OCI-LY1 (cell line): Measurements from ENCODE around the gene NCAPG2.

Source experiments
- H2AFZ ChIP-seq: fragments of 200-600 bp; sonication (generic), shearing (Covaris generic); 2 replicates; pipeline ENCODE4 v1.6.0; 2014; ENCODE audit warnings: antibody characterized with exemption, mild to moderate bottlenecking, low read length
- H3F3A ChIP-seq: fragments of 200-600 bp; sonication (generic), shearing (Covaris generic); 2 replicates; pipeline ENCODE4 v1.6.0; 2014; ENCODE audit warnings: mild to moderate bottlenecking, antibody characterized with exemption, low read length, moderate library complexity; ENCODE audit not compliant: insufficient read depth
- H3K27ac ChIP-seq: fragments of 200-600 bp; sonication (generic); 2 replicates; pipeline ENCODE4 v1.5.1; 2014; ENCODE audit warnings: low read length, mixed run types, mild to moderate bottlenecking, low read depth; ENCODE audit not compliant: poor library complexity, severe bottlenecking
- H3K27me3 ChIP-seq: fragments of 200-600 bp; sonication (generic); 2 replicates; pipeline ENCODE4 v1.6.0; 2014; ENCODE audit warnings: antibody characterized with exemption, mild to moderate bottlenecking, low read length, moderate library complexity; ENCODE audit not compliant: insufficient read depth
- H3K36me3 ChIP-seq: fragments of 200-600 bp; sonication (generic); 2 replicates; pipeline ENCODE4 v1.6.1; 2014; ENCODE audit warnings: mild to moderate bottlenecking, antibody characterized with exemption, low read length, moderate library complexity, mixed read lengths; ENCODE audit not compliant: insufficient read depth
- H3K4me1 ChIP-seq: fragments of 200-600 bp; sonication (generic); 2 replicates; pipeline ENCODE4 v1.5.1; 2014; ENCODE audit warnings: mild to moderate bottlenecking, low read length, moderate library complexity; ENCODE audit not compliant: insufficient read depth, severe bottlenecking
- H3K4me2 ChIP-seq: fragments of 200-600 bp; sonication (generic), shearing (Covaris generic); 2 replicates; pipeline ENCODE4 v1.6.1; 2014; ENCODE audit warnings: low read length
- H3K4me3 ChIP-seq: fragments of 200-600 bp; sonication (generic); 2 replicates; pipeline ENCODE4 v1.5.1; 2014; ENCODE audit warnings: low read length, low read depth, mild to moderate bottlenecking, mixed read lengths; ENCODE audit not compliant: poor library complexity, severe bottlenecking
- H3K79me2 ChIP-seq: fragments of 200-600 bp; shearing (Covaris generic); 2 replicates; pipeline ENCODE4 v1.6.1; 2016; ENCODE audit warnings: mixed run types, low read length, mixed read lengths; ENCODE audit not compliant: insufficient read depth
- H3K9ac ChIP-seq: fragments of 200-600 bp; sonication (generic), shearing (Covaris generic); 2 replicates; pipeline ENCODE4 v1.6.1; 2014; ENCODE audit warnings: mild to moderate bottlenecking, low read length, mixed read lengths
- H3K9me2 ChIP-seq: fragments of 200-600 bp; sonication (generic), shearing (Covaris generic); 2 replicates; pipeline ENCODE4 v1.6.1; 2014; ENCODE audit warnings: low read depth, mild to moderate bottlenecking, low read length, mixed read lengths
- H3K9me3 ChIP-seq: fragments of 200-600 bp; shearing (Covaris generic); 2 replicates; pipeline ENCODE4 v1.6.1; 2014; ENCODE audit warnings: low read length, mixed read lengths
- H4K20me1 ChIP-seq: fragments of 200-600 bp; sonication (generic), shearing (Covaris generic); 2 replicates; pipeline ENCODE4 v1.6.0; 2016; ENCODE audit warnings: mild to moderate bottlenecking, low read length; ENCODE audit not compliant: insufficient read depth
- EZH2 ChIP-seq: fragments of 200-600 bp; sonication (generic), shearing (Covaris generic); IDR thresholded peaks from 2 replicates; pipeline ENCODE4 v1.8.0; 2017; ENCODE audit warnings: borderline replicate concordance, mixed run types, mild to moderate bottlenecking, antibody characterized with exemption, low read length, moderate library complexity, mixed read lengths
- TF ChIP-seq, protein P1 (sequence below): fragments of 200-600 bp; sonication (generic), shearing (Covaris generic); IDR thresholded peaks from 2 replicates; pipeline ENCODE4 v1.5.1; 2017; ENCODE audit warnings: mild to moderate bottlenecking, antibody characterized with exemption, low read length, moderate library complexity, mixed read lengths

The NCAPG2 gene

DNA sequence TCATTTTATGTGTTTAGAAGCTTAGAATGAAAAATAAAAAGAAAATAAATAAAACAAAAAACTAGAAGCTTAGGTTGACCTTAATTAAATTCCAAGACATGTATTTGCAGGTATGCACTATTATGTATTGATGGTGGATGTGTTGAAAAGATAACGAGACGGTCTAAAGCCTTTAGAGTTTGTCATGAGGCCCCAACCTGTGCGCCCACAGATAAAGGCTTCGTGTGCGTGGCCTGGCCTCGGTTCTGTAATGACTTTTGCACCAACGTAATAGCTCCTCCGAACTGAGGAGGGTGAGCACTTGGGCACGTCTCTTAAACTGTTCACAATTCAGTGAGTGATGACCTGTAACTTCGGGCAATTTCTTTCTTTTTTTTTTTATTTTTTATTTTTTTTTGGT, 43.7 kb upstream of the NCAPG2 start:
- H3K4me1 ChIP-seq, result no peaks in the 10 kb centered on the region
- no peaks in the 10 kb centered on the region; the same call in 1 of the 2 replicates for H3K36me3 ChIP-seq
- no peak overlapping the region for H3K4me2 ChIP-seq
- no peaks in the 10 kb centered on the region for H3F3A ChIP-seq
- no peak for TF ChIP-seq EZH2
- TF ChIP-seq, protein P1, sequence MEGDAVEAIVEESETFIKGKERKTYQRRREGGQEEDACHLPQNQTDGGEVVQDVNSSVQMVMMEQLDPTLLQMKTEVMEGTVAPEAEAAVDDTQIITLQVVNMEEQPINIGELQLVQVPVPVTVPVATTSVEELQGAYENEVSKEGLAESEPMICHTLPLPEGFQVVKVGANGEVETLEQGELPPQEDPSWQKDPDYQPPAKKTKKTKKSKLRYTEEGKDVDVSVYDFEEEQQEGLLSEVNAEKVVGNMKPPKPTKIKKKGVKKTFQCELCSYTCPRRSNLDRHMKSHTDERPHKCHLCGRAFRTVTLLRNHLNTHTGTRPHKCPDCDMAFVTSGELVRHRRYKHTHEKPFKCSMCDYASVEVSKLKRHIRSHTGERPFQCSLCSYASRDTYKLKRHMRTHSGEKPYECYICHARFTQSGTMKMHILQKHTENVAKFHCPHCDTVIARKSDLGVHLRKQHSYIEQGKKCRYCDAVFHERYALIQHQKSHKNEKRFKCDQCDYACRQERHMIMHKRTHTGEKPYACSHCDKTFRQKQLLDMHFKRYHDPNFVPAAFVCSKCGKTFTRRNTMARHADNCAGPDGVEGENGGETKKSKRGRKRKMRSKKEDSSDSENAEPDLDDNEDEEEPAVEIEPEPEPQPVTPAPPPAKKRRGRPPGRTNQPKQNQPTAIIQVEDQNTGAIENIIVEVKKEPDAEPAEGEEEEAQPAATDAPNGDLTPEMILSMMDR, result no peak
- H3K27me3 ChIP-seq, result no peaks in the 10 kb centered on the region
- H2AFZ ChIP-seq, result no peak overlapping the region
- H3K9ac ChIP-seq, result no peak overlapping the region
- no peaks in the 10 kb centered on the region for H3K9me3 ChIP-seq
- no peaks in the 10 kb centered on the region for H3K79me2 ChIP-seq
- no peaks in the 10 kb centered on the region for H3K9me2 ChIP-seq
- H3K27ac ChIP-seq, result no peak overlapping the region
- no peak overlapping the region for H3K4me3 ChIP-seq
- no peaks in the 10 kb centered on the region for H4K20me1 ChIP-seq

DNA sequence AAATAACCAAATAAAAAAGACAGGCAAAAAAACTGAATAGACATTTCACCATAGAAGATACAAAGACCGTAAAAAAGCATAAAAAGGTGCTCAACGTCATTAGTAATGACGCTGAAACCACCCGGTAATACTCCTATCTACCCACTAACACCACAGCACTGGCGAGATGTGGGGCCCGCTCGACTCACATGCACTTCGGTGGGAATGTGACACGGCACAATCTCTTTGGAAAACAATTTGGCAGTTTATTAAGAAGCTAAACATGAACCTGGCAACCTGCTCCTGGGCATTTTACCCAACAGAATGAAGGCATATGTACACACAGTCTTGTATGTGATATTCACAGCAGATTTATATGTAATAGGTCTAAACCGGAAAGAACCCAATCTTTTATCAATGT, 42.8 kb upstream of the NCAPG2 start:
- Histone ChIP-seq H4K20me1 (no peaks in the 10 kb centered on the region), H3K4me3 (no peak overlapping the region), H3K27me3 (no peaks in the 10 kb centered on the region), H3F3A (no peaks in the 10 kb centered on the region), H3K4me2 (no peak overlapping the region), H2AFZ (no peak overlapping the region), H3K9me3 (no peaks in the 10 kb centered on the region), H3K4me1 (no peaks in the 10 kb centered on the region), H3K27ac (no peak overlapping the region), H3K9me2 (no peaks in the 10 kb centered on the region), H3K36me3 (no peaks in the 10 kb centered on the region; the same call in 1 of the 2 replicates), H3K79me2 (no peaks in the 10 kb centered on the region), H3K9ac (no peak overlapping the region)
- TF ChIP-seq, protein P1, result no peak
- TF ChIP-seq EZH2, result no peak

DNA sequence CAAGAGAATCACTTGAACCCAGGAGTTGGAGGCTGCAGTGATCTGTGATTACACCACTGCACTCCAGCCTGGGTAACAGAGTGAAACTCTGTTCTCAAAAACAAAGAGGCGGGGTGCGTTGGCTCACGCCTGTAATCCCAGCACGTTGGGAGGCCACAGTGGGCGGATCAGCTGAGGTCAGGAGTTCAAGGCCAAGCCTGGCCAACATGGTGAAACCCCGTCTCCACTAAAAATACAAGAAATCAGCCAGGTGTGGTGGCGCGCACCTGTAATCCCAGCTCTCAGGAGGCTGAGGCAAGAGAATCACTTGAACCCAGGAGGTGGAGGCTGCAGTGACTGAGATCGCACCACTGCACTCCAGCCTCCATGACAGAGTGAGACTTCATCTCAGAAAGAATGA, 42.4 kb upstream of the NCAPG2 start:
- Histone ChIP-seq H3K4me1 (no peaks in the 10 kb centered on the region), H3K27me3 (no peaks in the 10 kb centered on the region), H3K27ac (no peak overlapping the region), H3K4me3 (no peak overlapping the region), H3F3A (no peaks in the 10 kb centered on the region), H3K36me3 (no peaks in the 10 kb centered on the region; the same call in 1 of the 2 replicates), H3K9me2 (no peaks in the 10 kb centered on the region), H4K20me1 (no peaks in the 10 kb centered on the region), H3K4me2 (no peak overlapping the region), H3K79me2 (no peaks in the 10 kb centered on the region), H3K9ac (no peak overlapping the region), H3K9me3 (no peaks in the 10 kb centered on the region), H2AFZ (no peak overlapping the region)
- TF ChIP-seq, protein P1, result no peak
- TF ChIP-seq EZH2, result no peak
